GM12801 (cell line): Measurements from ENCODE around the gene POLR3H.

Experiments used
- TF ChIP-seq, protein P1 (sequence below): IDR thresholded peaks from one replicate; pipeline ENCODE4 v1.5.1; 2011; ENCODE audit warnings: control low read depth; ENCODE audit not compliant: insufficient read length; ENCODE audit errors: extremely low read depth

The POLR3H gene

DNA sequence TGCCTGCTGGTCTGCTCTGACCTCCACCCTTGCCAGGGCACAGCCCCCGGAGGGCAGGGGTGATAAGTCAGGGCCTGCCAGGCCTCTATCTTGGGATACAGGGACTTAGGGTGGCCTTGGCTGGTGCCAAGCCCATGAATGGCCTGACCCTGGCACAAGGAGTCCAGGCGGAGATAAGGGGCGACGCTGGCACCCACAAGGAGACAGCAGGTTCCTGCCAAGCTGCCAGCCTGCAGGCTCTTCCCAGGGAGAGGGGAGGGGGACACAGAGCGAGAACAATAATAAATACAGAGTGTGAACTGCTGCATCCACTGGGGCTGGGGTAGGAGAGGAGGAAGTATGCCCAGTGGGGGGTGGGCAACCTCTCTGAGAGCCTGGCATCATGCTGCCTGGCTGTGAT, 17.5 kb upstream of the POLR3H start:
- TF ChIP-seq, protein P1, sequence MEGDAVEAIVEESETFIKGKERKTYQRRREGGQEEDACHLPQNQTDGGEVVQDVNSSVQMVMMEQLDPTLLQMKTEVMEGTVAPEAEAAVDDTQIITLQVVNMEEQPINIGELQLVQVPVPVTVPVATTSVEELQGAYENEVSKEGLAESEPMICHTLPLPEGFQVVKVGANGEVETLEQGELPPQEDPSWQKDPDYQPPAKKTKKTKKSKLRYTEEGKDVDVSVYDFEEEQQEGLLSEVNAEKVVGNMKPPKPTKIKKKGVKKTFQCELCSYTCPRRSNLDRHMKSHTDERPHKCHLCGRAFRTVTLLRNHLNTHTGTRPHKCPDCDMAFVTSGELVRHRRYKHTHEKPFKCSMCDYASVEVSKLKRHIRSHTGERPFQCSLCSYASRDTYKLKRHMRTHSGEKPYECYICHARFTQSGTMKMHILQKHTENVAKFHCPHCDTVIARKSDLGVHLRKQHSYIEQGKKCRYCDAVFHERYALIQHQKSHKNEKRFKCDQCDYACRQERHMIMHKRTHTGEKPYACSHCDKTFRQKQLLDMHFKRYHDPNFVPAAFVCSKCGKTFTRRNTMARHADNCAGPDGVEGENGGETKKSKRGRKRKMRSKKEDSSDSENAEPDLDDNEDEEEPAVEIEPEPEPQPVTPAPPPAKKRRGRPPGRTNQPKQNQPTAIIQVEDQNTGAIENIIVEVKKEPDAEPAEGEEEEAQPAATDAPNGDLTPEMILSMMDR, result no peak

GRCh38 chr22:41561335-41561734, 17.1 kb upstream of the POLR3H start:
- TF ChIP-seq, protein P1, result no peak

DNA sequence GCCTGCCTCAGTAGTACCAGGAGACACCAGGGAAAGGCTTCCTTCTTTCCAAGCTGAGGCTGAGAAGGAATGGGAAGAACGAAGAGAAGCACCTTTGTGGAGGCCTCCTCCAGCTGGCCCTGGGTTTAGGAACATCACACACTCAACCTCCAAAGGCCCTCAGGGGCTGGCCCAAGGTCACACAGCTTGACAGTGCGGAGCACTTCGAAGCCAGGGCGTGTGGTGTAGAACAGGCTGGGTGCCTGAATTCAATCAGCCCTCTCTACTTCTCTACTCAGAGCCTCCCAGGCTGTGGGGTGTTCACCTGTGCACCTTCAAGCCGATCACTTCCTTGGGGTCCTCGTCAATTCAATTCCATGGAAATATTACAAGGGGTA, 15.8 kb upstream of the POLR3H start:
- TF ChIP-seq, protein P1, result no peak

GRCh38 chr22:41557401-41558240, 13.4 kb upstream of the POLR3H start:
- TF ChIP-seq, protein P1, result no peak

- TF ChIP-seq, protein P1, result no peak
These were observed 12.3 kb upstream of the POLR3H start for GRCh38 chr22:41556561-41556960.

DNA sequence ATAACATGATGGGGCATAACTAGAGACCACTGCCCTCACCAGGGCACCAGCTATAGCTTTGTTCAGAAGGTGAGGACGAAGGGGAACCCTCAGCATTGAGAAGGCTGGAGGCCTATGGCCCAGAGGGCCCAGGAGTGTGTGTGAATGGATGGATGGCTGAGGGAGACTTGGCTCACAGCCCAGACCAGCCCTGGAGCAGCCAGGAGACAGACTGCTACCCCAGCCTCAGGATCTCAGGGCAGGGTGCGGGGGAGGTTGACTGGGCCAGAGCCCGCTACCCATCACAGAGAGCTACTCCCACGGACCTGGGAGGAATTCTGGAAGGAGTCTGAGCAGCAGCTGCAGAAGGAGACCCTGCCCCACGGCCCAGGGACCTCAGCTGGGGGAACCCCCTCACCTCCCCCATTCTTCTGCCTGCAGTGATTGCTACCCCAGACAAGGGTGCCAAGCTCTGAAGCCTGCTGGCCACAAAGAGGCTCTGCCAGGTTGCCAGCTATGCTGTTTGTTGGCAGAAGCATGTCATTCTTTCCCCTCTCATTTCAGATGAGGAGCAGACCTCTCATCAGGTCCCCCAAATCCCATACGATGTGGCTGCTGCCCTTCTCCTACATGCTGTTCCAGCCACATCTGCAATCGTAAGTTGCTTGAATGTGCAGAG, 11.2 kb upstream of the POLR3H start:
- TF ChIP-seq, protein P1, result no peak

DNA sequence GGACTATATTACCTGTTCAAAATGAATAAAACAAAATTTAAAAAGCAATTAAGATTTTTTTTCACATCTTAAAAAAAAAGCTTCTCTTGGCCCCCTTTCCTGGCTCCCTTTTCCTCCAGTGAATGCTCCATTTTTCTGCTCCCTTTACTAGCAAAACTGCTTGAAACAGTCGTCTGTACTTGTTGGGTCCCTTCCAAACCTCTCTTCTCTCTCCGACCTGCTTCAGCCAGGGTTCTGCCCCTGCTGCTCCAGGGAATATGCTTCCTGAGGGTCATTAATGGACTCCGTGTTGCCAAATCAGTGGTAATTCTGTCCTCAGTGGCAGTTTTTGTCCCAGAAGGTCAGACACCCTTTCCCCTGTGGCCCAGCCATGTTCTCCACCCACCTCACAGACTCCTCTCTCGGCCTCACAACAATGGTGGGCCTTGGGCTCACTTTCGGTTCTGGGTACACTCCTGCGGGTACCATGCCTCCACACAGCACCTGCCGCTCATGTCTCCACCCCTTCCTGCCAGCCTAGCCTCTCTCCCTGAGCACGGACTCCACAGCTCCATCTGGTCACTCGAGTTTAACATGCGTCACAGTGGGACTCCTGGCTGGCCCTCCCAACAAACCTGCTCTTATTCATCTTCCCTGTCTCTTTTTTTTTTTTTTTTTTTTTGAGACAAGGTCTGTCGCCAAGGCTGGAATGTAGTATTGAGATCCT, 7.8 kb upstream of the POLR3H start:
- TF ChIP-seq, protein P1, result no peak
